ENCODE data around the gene ZNF225.
"Not testable (repeated sequence)": the region's sequence is repeated elsewhere in the genome, so short reads cannot be mapped to it uniquely, and the experiment has no call there.

ZNF225 gene

GRCh38 chr19:44151491-44151890 is 38.3 kb downstream of the ZNF225 start:
- DNase-seq (ENCODE audit: insufficient read length, low spot score) (no peak), FAIRE-seq (no peak)
- TF ChIP-seq SPI1 (IDR thresholded peaks at IDR 0.05; ENCODE audit: low read depth, low read length) (no peak), POU2F2 (IDR thresholded peaks at IDR 0.05; ENCODE audit: low read depth, low read length) (no peak), POLR2AphosphoS5 (IDR thresholded peaks at IDR 0.05; ENCODE audit: low read depth, low read length) (no peak), PAX5 (IDR thresholded peaks at IDR 0.05; ENCODE audit: insufficient read depth, low read length, severe bottlenecking) (no peak), TAF1 (IDR thresholded peaks at IDR 0.05; ENCODE audit: low read depth, low read length) (no peak), POLR2A (IDR thresholded peaks at IDR 0.05; ENCODE audit: low read depth, low read length) (no peak)

GRCh38 chr19:44156475-44156874 is 43.3 kb downstream of the ZNF225 start:
- FAIRE-seq (no peak), DNase-seq (ENCODE audit: insufficient read length, low spot score) (no peak)
- TF ChIP-seq SPI1 (IDR thresholded peaks at IDR 0.05; ENCODE audit: low read depth, low read length) (no peak), PAX5 (IDR thresholded peaks at IDR 0.05; ENCODE audit: insufficient read depth, low read length, severe bottlenecking) (no peak)

- TF ChIP-seq SPI1 (IDR thresholded peaks at IDR 0.05; ENCODE audit: low read depth, low read length) = no peak
- no peak for TF ChIP-seq POLR2A (IDR thresholded peaks at IDR 0.05; ENCODE audit: low read depth, low read length)
- no peak for TF ChIP-seq PAX5 (IDR thresholded peaks at IDR 0.05; ENCODE audit: insufficient read depth, low read length, severe bottlenecking)
- no peak for TF ChIP-seq POLR2AphosphoS5 (IDR thresholded peaks at IDR 0.05; ENCODE audit: low read depth, low read length)
- no peak for TF ChIP-seq TAF1 (IDR thresholded peaks at IDR 0.05; ENCODE audit: low read depth, low read length)
- TF ChIP-seq POU2F2 (IDR thresholded peaks at IDR 0.05; ENCODE audit: low read depth, low read length) = no peak
- DNase-seq (ENCODE audit: insufficient read length, low spot score) (no peak), FAIRE-seq (no peak)
Observed at GRCh38 chr19:44163789-44164188, 50.6 kb downstream of the ZNF225 start.

- TF ChIP-seq POLR2A (IDR thresholded peaks at IDR 0.05; ENCODE audit: low read depth, low read length) = no peak
- FAIRE-seq = no peak
- DNase-seq (ENCODE audit: insufficient read length, low spot score) = no peak
Observed at GRCh38 chr19:44164327-44164672, 51.1 kb downstream of the ZNF225 start.

GRCh38 chr19:44164673-44165512 is 51.7 kb downstream of the ZNF225 start, which contains the start of gene ZNF226:
Gene ZNF226 (plus strand): TSS chr19:44165100. CDS start chr19:44170081, 4,981 bp downstream.
- peak; percentile 46 for DNase-seq (ENCODE audit: insufficient read length, low spot score)
- TF ChIP-seq POLR2AphosphoS5 (IDR thresholded peaks at IDR 0.05; ENCODE audit: low read depth, low read length) (peak; percentile 82; the same call in 1 of the 2 replicates), TAF1 (IDR thresholded peaks at IDR 0.05; ENCODE audit: low read depth, low read length) (no peak; the same call in 1 of the 2 replicates), PAX5 (IDR thresholded peaks at IDR 0.05; ENCODE audit: insufficient read depth, low read length, severe bottlenecking) (no peak), SPI1 (IDR thresholded peaks at IDR 0.05; ENCODE audit: low read depth, low read length) (peak; percentile 79), POU2F2 (IDR thresholded peaks at IDR 0.05; ENCODE audit: low read depth, low read length) (0 out of 2 replicates have a peak, but pooled peaks have one; percentile 9), POLR2A (IDR thresholded peaks at IDR 0.05; ENCODE audit: low read depth, low read length) (peak; percentile 87)
- FAIRE-seq = peak; percentile 98

GRCh38 chr19:44170660-44171059 is 57.5 kb downstream of the ZNF225 start:
- DNase-seq (ENCODE audit: insufficient read length, low spot score); FAIRE-seq: not testable (repeated sequence)

- TF ChIP-seq PAX5 (IDR thresholded peaks at IDR 0.05; ENCODE audit: insufficient read depth, low read length, severe bottlenecking) (no peak), POLR2AphosphoS5 (IDR thresholded peaks at IDR 0.05; ENCODE audit: low read depth, low read length) (no peak), TAF1 (IDR thresholded peaks at IDR 0.05; ENCODE audit: low read depth, low read length) (no peak), POLR2A (IDR thresholded peaks at IDR 0.05; ENCODE audit: low read depth, low read length) (no peak), POU2F2 (IDR thresholded peaks at IDR 0.05; ENCODE audit: low read depth, low read length) (no peak), SPI1 (IDR thresholded peaks at IDR 0.05; ENCODE audit: low read depth, low read length) (no peak)
- FAIRE-seq = no peak
- DNase-seq (ENCODE audit: insufficient read length, low spot score) = no peak
Observed at GRCh38 chr19:44176590-44176989, 63.4 kb downstream of the ZNF225 start.

GRCh38 chr19:44180968-44181367 is 67.8 kb downstream of the ZNF225 start:
- no peak for TF ChIP-seq PAX5 (IDR thresholded peaks at IDR 0.05; ENCODE audit: insufficient read depth, low read length, severe bottlenecking)
- no peak for DNase-seq (ENCODE audit: insufficient read length, low spot score)
- FAIRE-seq = no peak

GRCh38 chr19:44182145-44182544 is 68.9 kb downstream of the ZNF225 start:
- DNase-seq (ENCODE audit: insufficient read length, low spot score) = no peak
- no peak for TF ChIP-seq PAX5 (IDR thresholded peaks at IDR 0.05; ENCODE audit: insufficient read depth, low read length, severe bottlenecking)
- no peak for TF ChIP-seq POU2F2 (IDR thresholded peaks at IDR 0.05; ENCODE audit: low read depth, low read length)
- TF ChIP-seq SPI1 (IDR thresholded peaks at IDR 0.05; ENCODE audit: low read depth, low read length) = no peak
- no peak for TF ChIP-seq POLR2AphosphoS5 (IDR thresholded peaks at IDR 0.05; ENCODE audit: low read depth, low read length)
- TF ChIP-seq POLR2A (IDR thresholded peaks at IDR 0.05; ENCODE audit: low read depth, low read length) = no peak
- no peak for TF ChIP-seq TAF1 (IDR thresholded peaks at IDR 0.05; ENCODE audit: low read depth, low read length)
- FAIRE-seq = no peak
